ENCODE data around the gene SETD3.

The SETD3 gene

DNA sequence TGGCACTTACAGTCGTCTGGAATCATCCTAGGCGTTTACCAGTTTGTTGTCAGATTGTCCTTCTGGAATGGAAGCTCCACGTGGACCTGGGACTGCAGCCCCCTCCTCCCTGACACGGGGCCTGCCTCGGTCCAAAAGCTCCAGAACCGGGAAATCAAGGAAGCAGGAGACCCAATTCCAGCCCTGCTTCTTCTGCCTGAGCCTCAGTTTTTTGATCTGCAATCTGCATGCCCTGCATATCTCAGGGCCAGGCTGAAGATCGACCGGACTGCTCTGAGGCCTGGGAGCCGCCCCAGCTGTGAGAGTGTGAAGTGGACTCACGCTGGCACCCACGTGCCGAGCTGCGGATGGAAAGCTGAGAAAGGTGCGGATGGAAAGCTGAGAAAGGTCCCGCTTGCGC, 98.6 kb downstream of the SETD3 start:
- TF ChIP-seq, protein P1, sequence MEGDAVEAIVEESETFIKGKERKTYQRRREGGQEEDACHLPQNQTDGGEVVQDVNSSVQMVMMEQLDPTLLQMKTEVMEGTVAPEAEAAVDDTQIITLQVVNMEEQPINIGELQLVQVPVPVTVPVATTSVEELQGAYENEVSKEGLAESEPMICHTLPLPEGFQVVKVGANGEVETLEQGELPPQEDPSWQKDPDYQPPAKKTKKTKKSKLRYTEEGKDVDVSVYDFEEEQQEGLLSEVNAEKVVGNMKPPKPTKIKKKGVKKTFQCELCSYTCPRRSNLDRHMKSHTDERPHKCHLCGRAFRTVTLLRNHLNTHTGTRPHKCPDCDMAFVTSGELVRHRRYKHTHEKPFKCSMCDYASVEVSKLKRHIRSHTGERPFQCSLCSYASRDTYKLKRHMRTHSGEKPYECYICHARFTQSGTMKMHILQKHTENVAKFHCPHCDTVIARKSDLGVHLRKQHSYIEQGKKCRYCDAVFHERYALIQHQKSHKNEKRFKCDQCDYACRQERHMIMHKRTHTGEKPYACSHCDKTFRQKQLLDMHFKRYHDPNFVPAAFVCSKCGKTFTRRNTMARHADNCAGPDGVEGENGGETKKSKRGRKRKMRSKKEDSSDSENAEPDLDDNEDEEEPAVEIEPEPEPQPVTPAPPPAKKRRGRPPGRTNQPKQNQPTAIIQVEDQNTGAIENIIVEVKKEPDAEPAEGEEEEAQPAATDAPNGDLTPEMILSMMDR (IDR thresholded peaks at IDR 0.05; ENCODE audit: low read depth, low read length) = no peak
- no peak for DNase-seq (ENCODE audit: extremely low read depth, low read depth)

DNA sequence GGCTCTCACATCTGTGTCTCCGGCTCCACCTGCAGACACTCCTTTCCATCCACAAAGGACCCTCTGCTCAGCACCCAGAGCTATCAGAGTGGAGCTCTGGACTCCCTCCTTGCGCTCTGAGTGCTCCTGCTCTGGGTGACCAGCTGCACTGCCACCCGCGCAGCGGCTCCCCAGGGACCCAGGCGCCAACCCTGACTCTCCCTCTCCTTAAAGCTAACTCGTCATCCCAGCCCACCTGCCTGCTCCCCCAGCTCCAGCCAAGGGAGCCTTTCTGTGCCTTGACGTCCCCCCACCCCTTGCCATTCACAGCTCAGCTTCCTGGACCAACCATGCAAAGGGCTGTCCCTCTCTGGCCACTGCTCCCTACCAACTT, 99.0 kb downstream of the SETD3 start:
- TF ChIP-seq, protein P1 (IDR thresholded peaks at IDR 0.05; ENCODE audit: low read depth, low read length) = no peak
- DNase-seq (ENCODE audit: extremely low read depth, low read depth) = no peak

DNA sequence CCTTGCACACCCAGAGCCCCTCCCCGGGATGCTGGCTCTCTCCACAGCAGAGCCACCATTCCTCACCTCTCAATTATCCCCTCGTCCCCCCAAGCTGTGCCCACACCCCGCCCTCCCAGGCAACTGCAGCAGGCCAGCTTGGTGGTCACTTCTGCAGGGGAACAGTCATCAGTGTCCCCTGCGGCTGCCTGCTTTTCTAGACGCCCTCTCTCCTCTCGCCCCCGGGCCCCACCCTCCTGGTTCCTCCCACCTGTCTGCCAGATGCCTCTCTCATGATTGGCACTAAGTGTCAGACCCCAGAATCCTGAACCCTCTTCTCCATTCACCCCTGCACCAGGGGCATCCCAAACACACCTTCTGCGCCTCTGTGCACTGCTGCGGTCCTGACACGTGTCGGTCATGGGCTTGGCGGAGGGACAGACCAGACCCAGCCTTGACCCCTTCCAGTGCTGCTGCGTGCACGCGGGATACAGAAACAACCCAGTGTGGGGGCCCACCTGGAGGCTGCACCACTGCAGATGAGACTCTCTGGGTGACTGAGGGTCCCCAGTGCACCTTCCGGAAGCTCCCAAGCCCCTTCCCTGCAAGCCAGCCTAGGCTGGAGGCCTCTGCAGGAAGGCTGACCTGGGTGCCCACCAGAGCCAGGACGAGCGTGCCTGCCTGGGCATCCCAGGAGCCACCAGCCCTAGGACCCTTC, 99.5 kb downstream of the SETD3 start:
- TF ChIP-seq, protein P1 (IDR thresholded peaks at IDR 0.05; ENCODE audit: low read depth, low read length) = no peak
- no peak for DNase-seq (ENCODE audit: extremely low read depth, low read depth)

DNA sequence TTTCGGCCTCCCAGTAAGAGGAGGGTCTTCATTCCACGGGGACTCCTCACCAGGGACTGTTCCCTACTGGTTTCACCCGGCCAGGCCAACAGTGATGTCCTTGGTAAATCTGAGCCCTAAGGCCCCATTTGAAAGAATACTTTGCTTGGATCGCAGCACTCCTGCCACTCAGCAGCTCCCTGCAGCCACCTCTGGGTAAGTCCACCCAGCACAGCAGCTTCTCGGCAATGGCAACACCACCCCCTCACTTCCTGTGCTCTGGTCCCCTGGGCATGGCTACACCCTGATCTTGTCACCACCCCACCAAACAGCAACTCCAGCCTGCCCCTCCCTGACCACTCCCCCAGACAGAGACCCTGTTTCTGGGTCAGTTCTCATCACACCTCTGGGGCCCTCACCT, 100.3 kb downstream of the SETD3 start:
- TF ChIP-seq, protein P1 (IDR thresholded peaks at IDR 0.05; ENCODE audit: low read depth, low read length) = no peak
- no peak for DNase-seq (ENCODE audit: extremely low read depth, low read depth)

DNA sequence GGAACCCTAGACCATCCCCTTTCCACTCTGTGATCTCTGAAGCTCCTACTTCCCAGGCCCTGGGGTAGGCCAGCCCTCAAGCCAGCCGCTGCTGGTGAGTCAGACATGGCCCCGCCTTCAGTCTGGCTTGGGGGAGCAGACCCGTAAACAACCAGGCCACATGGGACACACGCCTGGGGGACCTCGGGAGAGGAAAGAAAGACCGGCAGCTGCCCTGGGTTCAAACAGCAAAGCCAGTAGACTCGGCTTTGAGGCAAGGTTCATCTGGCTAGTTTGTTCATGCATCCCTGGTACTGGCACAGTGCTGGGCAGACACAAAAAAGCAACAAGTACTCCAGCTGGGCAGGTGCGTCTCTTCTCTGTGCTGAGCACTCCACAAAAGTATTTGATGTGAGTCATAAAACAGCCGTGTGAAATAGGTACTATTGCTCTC, 101.9 kb downstream of the SETD3 start:
- no peak for DNase-seq (ENCODE audit: extremely low read depth, low read depth)
- TF ChIP-seq, protein P1 (IDR thresholded peaks at IDR 0.05; ENCODE audit: low read depth, low read length) = no peak

DNA sequence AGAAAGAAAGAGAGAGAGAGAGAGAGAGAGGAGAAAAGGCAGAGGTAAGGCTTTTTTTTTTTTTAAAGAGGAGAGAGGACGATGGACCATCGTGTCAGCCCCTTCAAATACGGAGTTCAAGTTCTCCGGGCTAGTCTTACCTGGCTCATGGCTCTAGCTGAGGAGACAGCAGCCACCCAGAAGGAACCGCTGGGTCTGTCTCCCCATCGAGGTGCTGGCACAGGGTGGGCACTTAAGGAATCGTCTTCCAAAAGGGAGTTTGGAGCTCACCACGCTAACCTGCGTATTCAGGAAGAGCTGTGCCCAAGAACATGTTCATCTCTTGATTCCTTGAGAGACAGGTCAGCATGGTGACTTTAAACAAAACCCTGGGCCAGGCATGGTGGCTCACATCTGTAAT, 102.7 kb downstream of the SETD3 start:
- DNase-seq (ENCODE audit: extremely low read depth, low read depth) = no peak
- TF ChIP-seq, protein P1 (IDR thresholded peaks at IDR 0.05; ENCODE audit: low read depth, low read length) = no peak

DNA sequence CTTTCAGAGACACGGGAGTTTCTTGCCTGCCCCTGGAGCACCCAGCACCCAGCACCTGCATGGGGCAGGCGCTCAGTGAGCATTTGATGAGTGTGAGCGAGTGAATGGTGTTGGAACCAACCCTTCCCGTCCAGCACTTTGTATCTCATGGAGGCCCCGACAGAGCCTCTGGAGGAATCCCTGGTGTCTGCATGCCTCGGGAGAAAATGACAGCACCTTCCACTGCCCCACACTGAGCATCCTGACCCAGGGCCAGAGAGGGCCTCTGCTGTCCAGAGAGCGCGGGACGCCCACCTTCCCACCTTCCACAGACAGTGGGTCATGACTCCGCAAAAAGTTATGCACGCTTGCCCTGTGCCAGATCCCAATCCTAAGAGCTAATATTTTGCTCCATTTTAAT, 105.7 kb downstream of the SETD3 start:
- TF ChIP-seq, protein P1 (IDR thresholded peaks at IDR 0.05; ENCODE audit: low read depth, low read length) = no peak
- no peak for DNase-seq (ENCODE audit: extremely low read depth, low read depth)

Data from AG09319 (cell line).